Testis (tissue), 2 donors: Measurements from ENCODE around the gene SLC16A2.

Source experiments
- CTCF ChIP-seq, 3 experiments: fragments of 450-650 bp in 2 of 3; fragments of 200-600 bp in 1 of 3; sonication (generic) in 1 of 3; IDR thresholded peaks; one replicate each; pipeline ENCODE4 v1.5.1; 2016 to 2019; ENCODE audit warnings: antibody characterized with exemption in 3 of 3, mild to moderate bottlenecking in 2 of 3, moderate library complexity in 1 of 3
- POLR2A ChIP-seq: fragments of 450-650 bp; IDR thresholded peaks from one replicate; pipeline ENCODE4 v1.6.1; 2017; ENCODE audit warnings: antibody characterized with exemption, mild to moderate bottlenecking, moderate library complexity

GRCh38 chrX:74419864-74420195, 1.5 kb upstream of the SLC16A2 start:
- TF ChIP-seq POLR2A = no peak
- TF ChIP-seq CTCF (IDR thresholded peaks at IDR 0.05) = no peak
